GM23248 (cell line): ENCODE results near the gene PIEZO2.

Experiments used
- EZH2 ChIP-seq: fragments of 200-600 bp; sonication (generic); IDR thresholded peaks from 2 replicates; pipeline ENCODE4 v1.6.1; 2018; ENCODE audit warnings: antibody characterized with exemption, mild to moderate bottlenecking; ENCODE audit not compliant: insufficient read depth, poor library complexity, severe bottlenecking
- EZH2phosphoT487 ChIP-seq: fragments of 200-600 bp; sonication (generic); IDR thresholded peaks from 2 replicates; pipeline ENCODE4 v1.6.1; 2018; ENCODE audit warnings: antibody characterized with exemption, moderate library complexity, mild to moderate bottlenecking, low read depth; ENCODE audit not compliant: insufficient read depth

DNA sequence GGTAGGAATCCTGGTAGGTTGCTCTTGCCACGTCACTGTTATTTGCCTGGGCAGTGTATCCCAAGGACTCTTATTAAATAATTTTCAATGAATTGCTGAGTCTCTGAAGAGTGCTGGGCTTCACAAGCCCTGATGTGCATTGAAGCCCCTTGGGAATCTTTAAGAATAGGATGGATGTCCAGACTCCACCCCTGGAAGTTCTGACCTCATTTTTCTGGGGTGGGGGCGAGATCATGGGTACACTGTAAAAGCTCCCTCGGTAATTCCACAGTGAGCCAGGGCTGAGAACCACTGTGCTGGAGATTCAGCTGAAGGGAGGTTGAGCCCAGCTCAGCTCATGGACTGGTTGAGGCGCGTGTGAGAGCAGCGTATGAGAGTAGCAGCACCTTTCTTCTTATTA lies 140.2 kb downstream of the PIEZO2 start:
- TF ChIP-seq EZH2phosphoT487 (no peak), EZH2 (no peak)
